AG04450 (cell line): ENCODE data around the gene MYO16. TPM values are rescaled to one million over a fixed set of nuclear protein-coding genes. Genes with fewer than 3 reads are reported as not detected.

ENCODE experiments used
- CTCF ChIA-PET: fragments of 300-600, 350-600 bp; formaldehyde crosslinking; extraction: SDS; loops from one replicate; lab custom pipeline; 2022; ENCODE audit warnings: antibody characterized with exemption, inconsistent platforms; lab: Charles Lee
- POLR2A ChIA-PET: fragments of 350-600 bp; formaldehyde crosslinking; extraction: SDS; loops from one replicate; lab custom pipeline; 2021; ENCODE audit warnings: antibody characterized with exemption, inconsistent platforms; lab: Yijun Ruan, JAX
- DNase-seq: peaks from one replicate; pipeline ENCODE4 v3.0.0-alpha.2; 2011; ENCODE audit warnings: low read depth, low spot score
- H3K27ac ChIP-seq: one replicate; pipeline ENCODE4 v1.5.1; 2012; ENCODE audit warnings: low read depth, low read length, control low read depth
- H3K27me3 ChIP-seq: one replicate; pipeline ENCODE4 v1.6.0; 2012; ENCODE audit warnings: low read length; ENCODE audit not compliant: control insufficient read depth, insufficient read depth
- H3K4me3 ChIP-seq: 2 replicates; pipeline ENCODE4 v1.5.1; 2011; ENCODE audit warnings: mild to moderate bottlenecking, low read depth, low read length, control low read depth
- H3K9me3 ChIP-seq: 2 replicates; pipeline ENCODE4 v1.5.1; 2012; ENCODE audit warnings: low read length; ENCODE audit not compliant: control insufficient read depth, insufficient read depth
- polyA plus RNA-seq: library from polyadenylated mRNA; depleted of rRNA; stranded (reverse); fragments of >200 nt; gene quantifications from 2 replicates; pipeline ENCODE4 v1.2.3, GENCODE V29; 2011
- TF ChIP-seq, protein P1 (sequence below): IDR thresholded peaks from 2 replicates; pipeline ENCODE4 v1.5.1; 2011; ENCODE audit warnings: low read depth, low read length, control low read depth, inconsistent platforms

MYO16 gene
- polyA plus RNA-seq, 1 experiment: 0.02 TPM

DNA sequence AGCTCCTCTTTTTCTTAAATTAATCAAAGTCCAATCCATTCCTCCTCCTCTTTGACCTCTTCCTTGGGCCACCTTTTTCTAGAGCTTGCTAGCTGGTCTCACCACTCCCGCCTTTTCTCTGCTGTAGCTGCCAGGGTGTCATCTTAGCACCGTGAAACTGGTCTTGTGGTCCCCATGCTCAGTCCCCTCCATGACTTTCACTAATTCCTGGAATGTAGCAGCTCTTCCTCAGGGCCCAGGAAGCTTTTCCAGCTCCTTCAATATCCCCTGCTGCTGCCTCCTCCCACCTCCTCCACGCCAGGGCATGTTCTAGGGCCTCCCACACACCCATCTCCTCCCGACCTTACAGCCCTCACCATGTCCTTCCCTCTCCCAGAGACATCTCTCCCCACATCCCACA, 222.2 kb downstream of the MYO16 start:
- POLR2A ChIA-PET: no interaction called here
- Histone ChIP-seq H3K9me3 (no peaks in the 10 kb centered on the region), H3K27me3 (no peaks in the 10 kb centered on the region), H3K27ac (no peak overlapping the region), H3K4me3 (no peak overlapping the region)
- CTCF ChIA-PET: interaction anchor here (1.2 kb wide), 1 partner anchor 46 kb away, joined by 3 read pairs; no protein-coding TSS in a partner anchor
- no peak for DNase-seq
- TF ChIP-seq, protein P1, sequence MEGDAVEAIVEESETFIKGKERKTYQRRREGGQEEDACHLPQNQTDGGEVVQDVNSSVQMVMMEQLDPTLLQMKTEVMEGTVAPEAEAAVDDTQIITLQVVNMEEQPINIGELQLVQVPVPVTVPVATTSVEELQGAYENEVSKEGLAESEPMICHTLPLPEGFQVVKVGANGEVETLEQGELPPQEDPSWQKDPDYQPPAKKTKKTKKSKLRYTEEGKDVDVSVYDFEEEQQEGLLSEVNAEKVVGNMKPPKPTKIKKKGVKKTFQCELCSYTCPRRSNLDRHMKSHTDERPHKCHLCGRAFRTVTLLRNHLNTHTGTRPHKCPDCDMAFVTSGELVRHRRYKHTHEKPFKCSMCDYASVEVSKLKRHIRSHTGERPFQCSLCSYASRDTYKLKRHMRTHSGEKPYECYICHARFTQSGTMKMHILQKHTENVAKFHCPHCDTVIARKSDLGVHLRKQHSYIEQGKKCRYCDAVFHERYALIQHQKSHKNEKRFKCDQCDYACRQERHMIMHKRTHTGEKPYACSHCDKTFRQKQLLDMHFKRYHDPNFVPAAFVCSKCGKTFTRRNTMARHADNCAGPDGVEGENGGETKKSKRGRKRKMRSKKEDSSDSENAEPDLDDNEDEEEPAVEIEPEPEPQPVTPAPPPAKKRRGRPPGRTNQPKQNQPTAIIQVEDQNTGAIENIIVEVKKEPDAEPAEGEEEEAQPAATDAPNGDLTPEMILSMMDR: no peak

DNA sequence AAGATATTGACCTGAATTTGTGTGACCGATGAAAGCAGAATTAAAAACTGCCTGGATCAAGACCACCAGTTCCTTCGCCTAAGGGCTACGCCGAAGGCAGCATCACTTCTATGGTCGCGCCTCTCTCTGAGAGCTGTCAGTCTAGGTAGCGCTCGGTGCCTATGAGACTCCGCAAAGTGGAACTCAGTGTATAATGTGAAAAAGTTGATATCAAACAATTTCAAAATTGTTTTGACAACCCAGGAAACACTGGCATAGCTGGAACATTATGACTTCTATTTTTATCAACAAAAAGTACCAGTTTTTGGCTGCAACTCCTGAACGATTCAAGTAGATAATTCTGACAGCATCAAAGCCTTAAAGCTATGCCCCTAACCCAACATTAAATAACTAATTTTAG, 223.6 kb downstream of the MYO16 start:
- TF ChIP-seq, protein P1: no peak
- Histone ChIP-seq H3K27ac (no peak overlapping the region), H3K9me3 (no peaks in the 10 kb centered on the region), H3K27me3 (no peaks in the 10 kb centered on the region), H3K4me3 (no peak overlapping the region)
- POLR2A ChIA-PET: no interaction called here
- CTCF ChIA-PET: interaction anchor here (1.2 kb wide), 1 partner anchor 44 kb away, joined by 3 read pairs; no protein-coding TSS in a partner anchor
- no peak for DNase-seq

DNA sequence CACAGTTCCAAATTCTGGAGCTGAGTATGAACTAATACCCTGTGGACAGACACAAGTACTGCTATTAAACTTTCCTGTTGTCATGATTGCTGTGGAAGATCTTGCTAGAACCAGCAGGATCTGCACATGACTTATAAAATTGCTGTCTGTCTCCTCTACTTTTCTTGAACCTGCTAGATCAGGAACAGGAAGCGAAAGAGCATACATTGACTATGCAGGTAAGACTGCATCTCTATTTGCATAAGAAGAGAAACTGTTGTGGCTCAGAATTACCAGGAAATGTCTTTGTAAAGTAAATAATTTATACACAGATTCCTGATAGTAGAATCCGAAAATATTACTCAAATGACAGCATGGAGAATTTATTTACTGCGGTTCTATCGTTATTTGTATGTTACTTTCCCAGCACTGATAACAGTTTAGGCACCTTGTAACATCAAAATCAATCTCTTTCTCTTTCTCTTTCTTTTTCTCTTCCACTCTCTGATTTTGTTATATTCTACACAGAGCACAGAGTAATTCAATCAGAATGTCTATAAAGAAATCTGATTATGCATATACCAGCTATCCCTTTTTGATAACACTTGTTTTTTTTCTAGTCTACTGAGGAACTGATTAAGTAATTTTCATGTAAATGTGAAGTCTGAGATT, 226.5 kb downstream of the MYO16 start:
- Histone ChIP-seq H3K9me3 (no peaks in the 10 kb centered on the region), H3K27me3 (no peaks in the 10 kb centered on the region), H3K4me3 (no peak overlapping the region), H3K27ac (no peak overlapping the region)
- ChIA-PET CTCF (no interaction called here), POLR2A (no interaction called here)
- no peak for DNase-seq
- TF ChIP-seq, protein P1: no peak

DNA sequence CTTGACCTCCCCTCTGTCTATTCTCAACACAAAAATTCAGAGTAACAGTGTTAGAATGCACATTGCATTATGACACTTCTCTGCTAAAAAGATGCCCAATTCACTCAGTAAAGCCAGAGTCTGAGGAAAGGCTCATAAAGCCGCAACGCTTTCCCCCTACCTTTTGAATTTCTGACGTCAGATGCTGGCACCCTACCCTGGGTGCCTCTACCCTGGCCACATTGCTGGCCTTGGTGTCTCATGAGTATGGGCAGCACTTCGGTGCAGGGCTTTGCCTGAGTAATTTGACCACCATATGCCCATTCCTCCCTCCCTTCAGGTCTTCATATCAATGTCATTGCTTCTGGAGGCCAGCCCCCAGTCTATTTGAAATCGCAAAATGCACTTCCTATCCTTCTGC, 229.3 kb downstream of the MYO16 start:
- Histone ChIP-seq H3K9me3 (no peaks in the 10 kb centered on the region), H3K4me3 (no peak overlapping the region), H3K27ac (no peak overlapping the region), H3K27me3 (no peaks in the 10 kb centered on the region)
- TF ChIP-seq, protein P1: no peak
- ChIA-PET POLR2A (no interaction called here), CTCF (no interaction called here)
- DNase-seq: no peak

DNA sequence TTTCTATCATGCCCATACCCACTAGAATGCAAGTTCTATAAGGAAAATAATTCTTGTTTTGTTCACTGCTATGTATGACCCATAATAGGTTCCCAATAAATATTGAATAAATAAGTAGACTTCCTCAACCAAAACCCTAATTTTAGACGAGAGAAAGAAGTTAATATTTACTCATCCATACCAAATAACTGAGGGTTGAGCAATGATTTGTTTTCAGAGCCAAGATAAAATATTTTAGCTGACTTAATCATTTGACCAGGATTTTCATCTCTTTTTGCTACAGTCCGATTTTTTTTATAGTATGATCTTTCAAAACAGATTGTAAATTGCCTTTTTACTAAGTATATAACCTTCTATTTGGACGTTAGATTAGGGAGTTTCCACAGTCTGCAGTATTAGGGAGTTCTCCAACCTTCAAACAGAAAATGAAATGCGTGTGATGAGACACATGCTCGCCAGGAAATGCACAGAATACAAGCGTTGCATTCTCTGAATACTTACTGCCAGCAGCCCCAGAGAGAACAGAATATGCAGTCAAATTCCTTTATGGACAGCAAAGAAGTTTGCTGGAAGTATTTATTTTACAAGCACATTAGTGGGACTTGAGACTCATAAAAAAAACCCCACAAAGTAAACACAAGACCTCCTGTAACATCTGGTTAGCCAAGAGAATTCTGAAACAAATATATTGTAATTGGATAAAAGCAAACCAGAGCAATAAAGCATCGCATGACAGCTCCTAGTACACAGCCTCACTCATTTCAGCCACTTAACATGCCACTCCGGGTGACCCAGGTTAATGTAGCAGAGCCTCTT, 230.0 kb downstream of the MYO16 start:
- TF ChIP-seq, protein P1: no peak
- no peak overlapping the region for H3K27ac ChIP-seq
- DNase-seq: peak; percentile 78
- H3K27me3 ChIP-seq: no peaks in the 10 kb centered on the region
- CTCF ChIA-PET: interaction anchor here (2.7 kb wide), 1 partner anchor 36 kb away, joined by 13 read pairs; no protein-coding TSS in a partner anchor
- no peaks in the 10 kb centered on the region for H3K9me3 ChIP-seq
- H3K4me3 ChIP-seq: peak overlapping the region; percentile 7; the same call in 1 of the 2 replicates
- POLR2A ChIA-PET: interaction anchor here (0.6 kb wide), 1 partner anchor 10 kb away, joined by 3 read pairs; no protein-coding TSS in a partner anchor
